HepG2 (cell line): ENCODE data around the gene SYNJ2. TPM values are rescaled to one million over a fixed set of nuclear protein-coding genes. Genes with fewer than 3 reads are reported as not detected.

Source experiments
- BRCA1 ChIP-seq: sonication (generic); formaldehyde crosslinking; IDR thresholded peaks from 2 replicates; pipeline ENCODE4 v1.4.0; 2020; ENCODE audit warnings: missing genetic modification reagents
- KDM3A ChIP-seq: IDR thresholded peaks from 2 replicates; pipeline ENCODE4 v1.6.1; 2018; ENCODE audit warnings: low read depth, missing compliant biosample characterization
- NR3C1 ChIP-seq: sonication (generic); formaldehyde crosslinking; IDR thresholded peaks from 2 replicates; pipeline ENCODE4 v1.4.0; 2020; ENCODE audit warnings: missing genetic modification reagents
- PTBP1 ChIP-seq: fragments of 200-400 bp; formaldehyde crosslinking; IDR thresholded peaks from 2 replicates; pipeline ENCODE4 v1.6.1; 2018; ENCODE audit warnings: low read length, low read depth; ENCODE audit not compliant: poor library complexity, severe bottlenecking
- SRSF9 ChIP-seq: fragments of 200-400 bp; formaldehyde crosslinking; IDR thresholded peaks from 2 replicates; pipeline ENCODE4 v1.6.1; 2018; ENCODE audit warnings: borderline replicate concordance, mild to moderate bottlenecking, low read depth, low read length; ENCODE audit not compliant: insufficient read depth, poor library complexity, severe bottlenecking
- TAF1 ChIP-seq: sonication (generic); formaldehyde crosslinking; IDR thresholded peaks from 2 replicates; pipeline ENCODE4 v1.4.0; 2020; ENCODE audit warnings: missing genetic modification reagents
- TFDP2 ChIP-seq: sonication (generic); formaldehyde crosslinking; IDR thresholded peaks from 2 replicates; pipeline ENCODE4 v1.4.0; 2020; ENCODE audit warnings: missing genetic modification reagents
- UBTF ChIP-seq: sonication (generic); formaldehyde crosslinking; IDR thresholded peaks from 2 replicates; pipeline ENCODE4 v1.4.0; 2020; ENCODE audit warnings: mild to moderate bottlenecking, missing genetic modification reagents
- ZBTB33 ChIP-seq: sonication (generic); formaldehyde crosslinking; IDR thresholded peaks from 2 replicates; pipeline ENCODE4 v1.4.0; 2020; ENCODE audit warnings: missing genetic modification reagents
- ZNF264 ChIP-seq: sonication (generic); formaldehyde crosslinking; IDR thresholded peaks from 2 replicates; pipeline ENCODE4 v1.4.0; 2020; ENCODE audit warnings: missing genetic modification reagents
- ZNF704 ChIP-seq: sonication (generic); formaldehyde crosslinking; IDR thresholded peaks from 2 replicates; pipeline ENCODE4 v1.8.1; 2023; ENCODE audit warnings: mild to moderate bottlenecking, inconsistent platforms, moderate library complexity, missing genetic modification reagents, borderline replicate concordance
- polyA plus RNA-seq, 8 experiments: library from polyadenylated mRNA; depleted of rRNA in 3 of 8; stranded (reverse) in 7 of 8; unstranded in 1 of 8; fragments of >200 nt; fragmentation: Illumina TruSeq in 4 of 8; extraction: Trizol in 4 of 8; gene quantifications; 2 replicates each; pipeline versions ENCODE4 v1.2.1 to v1.2.3, GENCODE V29; 2011 to 2016; ENCODE audit warnings: low read depth in 4 of 8, missing spikeins in 1 of 8, mixed read lengths in 1 of 8; ENCODE audit not compliant: insufficient read depth in 1 of 8
- total RNA-seq, 5 experiments: library from RNA; depleted of rRNA; stranded (reverse); fragments of >200 nt; fragmentation: Illumina TruSeq; extraction: Trizol; gene quantifications; 2 replicates each; pipeline ENCODE4 v1.2.3, GENCODE V29; 2016; ENCODE audit warnings: low read depth in 1 of 5
- TF ChIP-seq, protein P1 (sequence below): sonication (generic); formaldehyde crosslinking; IDR thresholded peaks from 2 replicates; pipeline ENCODE4 v1.4.0; 2020; ENCODE audit warnings: missing genetic modification reagents, borderline replicate concordance
- TF ChIP-seq, protein P2 (sequence below): sonication (generic); formaldehyde crosslinking; IDR thresholded peaks from 2 replicates; pipeline ENCODE4 v1.5.0; 2020; ENCODE audit warnings: missing genetic modification reagents

The SYNJ2 gene
- total and polyA plus RNA-seq, 2 of the 13 experiments (the other 11 are each of a cell fraction or from before 2014, with no cell fraction given), result 39.1 to 57.6 TPM

- TF ChIP-seq ZBTB33 (CRISPR knock-in tag), result peak; percentile 0; the same call in 1 of the 2 replicates
- TF ChIP-seq TAF1, result peak; percentile 40
- TF ChIP-seq KDM3A (CRISPR knock-in tag), result peak; percentile 93
- TF ChIP-seq BRCA1, result no peak
- peak; percentile 75 for TF ChIP-seq UBTF (CRISPR knock-in tag)
- peak; percentile 73 for TF ChIP-seq TFDP2
- TF ChIP-seq PTBP1, result no peak
- no peak for TF ChIP-seq NR3C1 (CRISPR knock-in tag)
- TF ChIP-seq, protein P1, sequence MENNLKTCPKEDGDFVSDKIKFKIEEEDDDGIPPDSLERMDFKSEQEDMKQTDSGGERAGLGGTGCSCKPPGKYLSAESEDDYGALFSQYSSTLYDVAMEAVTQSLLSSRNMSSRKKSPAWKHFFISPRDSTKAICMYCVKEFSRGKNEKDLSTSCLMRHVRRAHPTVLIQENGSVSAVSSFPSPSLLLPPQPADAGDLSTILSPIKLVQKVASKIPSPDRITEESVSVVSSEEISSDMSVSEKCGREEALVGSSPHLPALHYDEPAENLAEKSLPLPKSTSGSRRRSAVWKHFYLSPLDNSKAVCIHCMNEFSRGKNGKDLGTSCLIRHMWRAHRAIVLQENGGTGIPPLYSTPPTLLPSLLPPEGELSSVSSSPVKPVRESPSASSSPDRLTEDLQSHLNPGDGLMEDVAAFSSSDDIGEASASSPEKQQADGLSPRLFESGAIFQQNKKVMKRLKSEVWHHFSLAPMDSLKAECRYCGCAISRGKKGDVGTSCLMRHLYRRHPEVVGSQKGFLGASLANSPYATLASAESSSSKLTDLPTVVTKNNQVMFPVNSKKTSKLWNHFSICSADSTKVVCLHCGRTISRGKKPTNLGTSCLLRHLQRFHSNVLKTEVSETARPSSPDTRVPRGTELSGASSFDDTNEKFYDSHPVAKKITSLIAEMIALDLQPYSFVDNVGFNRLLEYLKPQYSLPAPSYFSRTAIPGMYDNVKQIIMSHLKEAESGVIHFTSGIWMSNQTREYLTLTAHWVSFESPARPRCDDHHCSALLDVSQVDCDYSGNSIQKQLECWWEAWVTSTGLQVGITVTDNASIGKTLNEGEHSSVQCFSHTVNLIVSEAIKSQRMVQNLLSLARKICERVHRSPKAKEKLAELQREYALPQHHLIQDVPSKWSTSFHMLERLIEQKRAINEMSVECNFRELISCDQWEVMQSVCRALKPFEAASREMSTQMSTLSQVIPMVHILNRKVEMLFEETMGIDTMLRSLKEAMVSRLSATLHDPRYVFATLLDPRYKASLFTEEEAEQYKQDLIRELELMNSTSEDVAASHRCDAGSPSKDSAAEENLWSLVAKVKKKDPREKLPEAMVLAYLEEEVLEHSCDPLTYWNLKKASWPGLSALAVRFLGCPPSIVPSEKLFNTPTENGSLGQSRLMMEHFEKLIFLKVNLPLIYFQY, result peak; percentile 94
- TF ChIP-seq, protein P2, sequence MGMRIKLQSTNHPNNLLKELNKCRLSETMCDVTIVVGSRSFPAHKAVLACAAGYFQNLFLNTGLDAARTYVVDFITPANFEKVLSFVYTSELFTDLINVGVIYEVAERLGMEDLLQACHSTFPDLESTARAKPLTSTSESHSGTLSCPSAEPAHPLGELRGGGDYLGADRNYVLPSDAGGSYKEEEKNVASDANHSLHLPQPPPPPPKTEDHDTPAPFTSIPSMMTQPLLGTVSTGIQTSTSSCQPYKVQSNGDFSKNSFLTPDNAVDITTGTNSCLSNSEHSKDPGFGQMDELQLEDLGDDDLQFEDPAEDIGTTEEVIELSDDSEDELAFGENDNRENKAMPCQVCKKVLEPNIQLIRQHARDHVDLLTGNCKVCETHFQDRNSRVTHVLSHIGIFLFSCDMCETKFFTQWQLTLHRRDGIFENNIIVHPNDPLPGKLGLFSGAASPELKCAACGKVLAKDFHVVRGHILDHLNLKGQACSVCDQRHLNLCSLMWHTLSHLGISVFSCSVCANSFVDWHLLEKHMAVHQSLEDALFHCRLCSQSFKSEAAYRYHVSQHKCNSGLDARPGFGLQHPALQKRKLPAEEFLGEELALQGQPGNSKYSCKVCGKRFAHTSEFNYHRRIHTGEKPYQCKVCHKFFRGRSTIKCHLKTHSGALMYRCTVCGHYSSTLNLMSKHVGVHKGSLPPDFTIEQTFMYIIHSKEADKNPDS (CRISPR knock-in tag), result no peak
- TF ChIP-seq SRSF9, result no peak
- TF ChIP-seq ZNF264 (CRISPR knock-in tag), result no peak
- 0 out of 2 replicates have a peak, but pooled peaks have one; percentile 62 for TF ChIP-seq ZNF704 (CRISPR knock-in tag)
Observed at GRCh38 chr6:157981395-157982101, at the start of gene SYNJ2 (continued).
